Mucosa of rectum (tissue), 2 donors: Measurements from ENCODE around the gene CCDC78.

ENCODE experiments used
- H3K27ac ChIP-seq, 2 donors: one replicate each; pipeline ENCODE4 v1.7.0; 2013; ENCODE audit warnings: inconsistent platforms in 2 of 2, low read depth in 2 of 2, low read length in 2 of 2
- H3K27me3 ChIP-seq, 2 donors: one replicate each; pipeline ENCODE4 v1.7.0; 2013; ENCODE audit warnings: low read length in 2 of 2; ENCODE audit not compliant: control insufficient read depth in 2 of 2, insufficient read depth in 2 of 2
- H3K36me3 ChIP-seq, 2 donors: one replicate each; pipeline ENCODE4 v1.7.0; 2013; ENCODE audit warnings: low read length in 2 of 2; ENCODE audit not compliant: control insufficient read depth in 2 of 2, insufficient read depth in 2 of 2
- H3K4me1 ChIP-seq, 2 donors: one replicate each; pipeline ENCODE4 v1.7.0; 2013; ENCODE audit warnings: low read length in 2 of 2, mild to moderate bottlenecking in 1 of 2; ENCODE audit not compliant: control insufficient read depth in 2 of 2, insufficient read depth in 2 of 2
- H3K4me3 ChIP-seq, 2 donors: one replicate each; pipeline ENCODE4 v1.7.0; 2013; ENCODE audit warnings: low read length in 2 of 2
- H3K9ac ChIP-seq, 2 donors: one replicate each; pipeline ENCODE4 v1.7.0; 2013; ENCODE audit warnings: low read length in 2 of 2, low read depth in 1 of 2, mild to moderate bottlenecking in 1 of 2
- H3K9me3 ChIP-seq, 2 donors: one replicate each; pipeline ENCODE4 v1.7.0; 2013; ENCODE audit warnings: low read length in 2 of 2; ENCODE audit not compliant: control insufficient read depth in 2 of 2
- donor health status: healthy.
- donor health status: Normal muscosa, but diverticular disease.

CCDC78 gene

DNA sequence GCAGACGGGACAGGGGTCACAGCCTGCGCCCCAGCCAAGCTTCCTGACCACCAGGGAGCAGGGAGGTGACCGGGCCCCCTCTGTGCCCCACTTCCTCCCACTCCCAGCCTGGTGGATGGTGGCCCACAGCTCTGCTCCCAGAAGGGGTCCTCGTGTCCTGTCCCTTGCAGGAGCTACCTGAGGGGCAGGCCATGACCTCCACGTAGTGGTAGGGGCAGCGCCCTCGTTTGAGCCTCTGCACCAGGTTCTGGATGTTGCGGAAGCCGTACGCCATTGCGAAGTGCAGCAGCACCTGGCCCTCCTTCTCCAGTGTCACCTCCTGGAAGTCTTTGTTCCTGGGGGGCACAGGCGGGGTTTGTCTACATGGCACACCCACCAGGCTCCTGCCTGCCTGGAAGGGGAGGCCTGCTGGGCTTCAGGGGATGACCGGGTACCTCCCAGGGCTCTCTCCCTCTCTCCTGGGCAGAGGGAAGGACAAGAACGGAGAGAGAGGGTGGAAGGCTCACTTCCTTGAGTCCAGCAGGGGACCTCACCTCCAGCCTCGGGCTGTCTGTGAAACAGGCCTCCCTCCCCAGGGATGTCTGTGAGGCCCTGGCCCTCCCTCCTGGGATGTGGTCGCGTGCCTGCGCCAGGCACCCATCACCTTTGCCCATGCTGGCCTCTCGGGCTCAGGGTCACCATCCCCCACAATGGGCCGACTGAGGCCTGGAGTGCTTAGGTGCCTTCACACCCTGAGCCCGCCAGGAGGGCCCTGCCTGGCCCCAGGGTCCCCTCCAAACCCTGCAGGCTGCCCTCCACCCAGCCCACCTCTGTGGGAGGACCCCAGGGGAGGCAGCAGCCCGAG, 4.6 kb upstream of the CCDC78 start:
- no peak overlapping the region for H3K9ac ChIP-seq
- H3K27ac ChIP-seq = no peak overlapping the region
- peaks cover 32 to 33% of the 10 kb centered on the region in 2 donors for H3K36me3 ChIP-seq
- H3K9me3 ChIP-seq = no peaks in the 10 kb centered on the region
- no peak overlapping the region for H3K4me3 ChIP-seq
- peaks cover 4 to 14% of the 10 kb centered on the region in 2 donors for H3K27me3 ChIP-seq
- peaks cover 10 to 17% of the 10 kb centered on the region in 2 donors for H3K4me1 ChIP-seq

DNA sequence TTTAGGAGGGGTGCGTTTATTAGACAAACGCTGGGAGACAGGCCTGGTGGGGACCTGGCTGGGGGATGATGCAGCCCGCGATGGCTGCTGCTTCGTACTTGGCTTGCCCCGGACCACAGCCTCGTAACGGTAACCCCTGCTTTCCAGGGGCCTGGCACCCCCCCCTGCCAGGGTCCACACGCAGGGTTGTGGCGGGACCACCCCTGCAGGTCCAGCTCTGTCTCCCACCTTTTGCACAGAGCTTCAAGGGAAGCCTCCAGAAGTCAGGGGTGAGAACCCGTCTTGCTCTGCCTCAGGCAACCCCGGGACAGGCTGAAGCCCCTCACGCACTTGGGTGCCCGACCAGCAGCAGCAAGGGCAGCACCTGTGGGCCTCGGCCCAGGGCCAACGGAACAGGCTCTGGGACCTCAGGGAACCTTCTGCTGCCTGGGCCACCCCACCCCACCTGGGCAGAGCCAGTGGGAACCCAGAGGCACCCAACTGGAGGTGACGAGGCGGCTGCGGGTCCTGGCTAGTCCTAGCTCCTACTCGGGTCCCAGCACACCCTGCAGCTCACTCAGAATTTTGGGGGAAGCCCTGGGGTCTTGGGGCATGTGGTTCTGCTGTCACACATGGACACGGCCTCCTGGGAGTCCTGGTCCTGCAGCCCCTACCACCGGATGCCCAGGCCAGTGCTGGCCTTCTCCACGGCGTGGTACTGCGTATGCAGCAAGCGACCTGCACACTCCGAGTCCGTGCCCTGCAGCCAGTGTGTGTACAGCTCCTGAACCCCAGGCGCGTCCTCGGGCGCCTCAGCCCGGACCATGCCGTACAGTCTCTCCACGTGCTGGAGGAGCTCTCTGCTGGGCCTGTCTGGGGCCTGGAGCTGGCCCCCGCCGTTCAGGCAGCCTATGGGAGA, 3.8 kb upstream of the CCDC78 start:
- H3K36me3 ChIP-seq = peaks cover 27 to 28% of the 10 kb centered on the region in 2 donors

DNA sequence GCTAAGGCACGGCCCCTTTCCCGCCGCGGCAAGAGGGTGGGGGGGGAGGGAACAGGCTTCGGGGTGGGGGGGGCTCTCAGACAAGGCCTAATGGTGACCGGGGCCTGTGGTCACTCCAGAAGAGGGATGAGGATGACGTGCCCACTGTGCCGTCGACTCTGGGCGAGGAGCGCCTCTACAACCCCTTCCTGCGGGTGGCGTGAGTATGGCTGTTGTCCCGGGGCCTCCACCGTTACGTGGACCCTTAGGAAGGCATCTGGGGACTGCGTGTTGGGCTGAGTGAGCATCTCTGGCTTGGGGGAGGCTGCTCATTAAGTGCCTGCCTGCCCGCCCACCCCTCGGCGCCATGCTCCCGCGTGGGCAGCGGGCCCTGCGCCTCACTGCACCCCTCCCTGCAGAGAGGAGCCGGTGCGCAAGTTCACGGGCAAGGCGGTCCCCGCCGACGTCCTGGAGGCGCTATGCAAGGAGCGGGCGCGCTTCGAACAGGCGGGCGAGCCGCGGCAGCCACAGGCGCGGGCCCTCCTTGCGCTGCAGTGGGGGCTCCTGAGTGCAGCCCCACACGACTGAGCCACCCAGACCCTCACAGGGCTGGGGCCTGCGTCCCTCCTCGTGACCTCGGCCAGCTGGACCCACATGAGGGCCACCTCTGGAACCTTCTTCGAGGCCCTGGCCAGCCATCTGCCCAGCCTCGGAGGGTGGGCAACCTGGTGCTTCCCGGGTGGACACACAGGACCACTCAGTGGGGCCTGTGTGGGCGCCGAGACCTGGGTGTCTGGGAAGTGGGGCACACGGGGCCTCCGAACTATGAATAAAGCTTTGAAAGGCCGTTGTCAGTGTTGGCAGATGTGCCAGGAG, 2.9 kb upstream of the CCDC78 start:
- H3K36me3 ChIP-seq = peaks cover 20 to 21% of the 10 kb centered on the region in 2 donors
- H3K27ac ChIP-seq = no peak overlapping the region
- H3K4me1 ChIP-seq = peaks cover 10 to 20% of the 10 kb centered on the region in 2 donors
- peaks cover 9 to 22% of the 10 kb centered on the region in 2 donors for H3K27me3 ChIP-seq
- no peak overlapping the region for H3K9ac ChIP-seq
- H3K9me3 ChIP-seq = no peaks in the 10 kb centered on the region
- no peak overlapping the region for H3K4me3 ChIP-seq

More for the DNA sequence above, 3.8 kb upstream of the CCDC78 start:
- Histone ChIP-seq H3K27me3 (peaks cover 9 to 22% of the 10 kb centered on the region in 2 donors), H3K4me3 (no peak overlapping the region), H3K9me3 (no peaks in the 10 kb centered on the region), H3K27ac (no peak overlapping the region), H3K9ac (no peak overlapping the region), H3K4me1 (peaks cover 10 to 20% of the 10 kb centered on the region in 2 donors)

DNA sequence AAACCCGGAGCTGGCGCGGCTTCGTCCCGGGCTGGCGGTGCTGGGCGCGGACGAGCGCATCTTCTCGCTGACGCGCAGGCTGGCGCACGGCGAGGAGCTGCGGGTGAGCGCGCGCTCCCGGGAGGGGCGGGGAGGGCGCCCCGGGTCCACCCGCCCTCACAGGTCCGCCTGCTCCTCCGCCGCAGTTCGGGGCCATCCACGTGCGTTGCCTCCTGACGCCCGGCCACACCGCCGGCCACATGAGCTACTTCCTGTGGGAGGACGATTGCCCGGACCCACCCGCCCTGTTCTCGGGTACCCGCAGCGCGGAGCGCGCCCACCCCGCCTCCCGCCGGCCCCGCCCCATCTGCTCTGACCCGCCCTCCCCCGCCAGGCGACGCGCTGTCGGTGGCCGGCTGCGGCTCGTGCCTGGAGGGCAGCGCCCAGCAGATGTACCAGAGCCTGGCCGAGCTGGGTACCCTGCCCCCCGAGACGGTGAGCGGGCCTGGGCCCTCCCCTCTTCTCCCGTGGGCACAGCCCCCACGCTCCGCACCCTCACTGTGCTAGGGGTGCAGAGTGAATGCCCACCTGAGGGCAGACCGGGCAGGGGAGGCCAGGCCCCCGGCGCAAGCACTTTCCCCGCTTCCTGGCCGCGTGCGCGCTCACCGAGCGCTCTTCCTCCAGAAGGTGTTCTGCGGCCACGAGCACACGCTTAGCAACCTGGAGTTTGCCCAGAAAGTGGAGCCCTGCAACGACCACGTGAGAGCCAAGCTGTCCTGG, 2.1 kb upstream of the CCDC78 start:
- peaks cover 10 to 20% of the 10 kb centered on the region in 2 donors for H3K4me1 ChIP-seq
- peaks cover 12 to 13% of the 10 kb centered on the region in 2 donors for H3K36me3 ChIP-seq
- H3K27ac ChIP-seq = no peak overlapping the region
- H3K4me3 ChIP-seq = peak overlapping the region; percentile 31 to 35
- H3K9ac ChIP-seq = peak overlapping the region in 1 of 2 donors; percentile 10
- H3K27me3 ChIP-seq = peaks cover 9 to 22% of the 10 kb centered on the region in 2 donors
- H3K9me3 ChIP-seq = no peaks in the 10 kb centered on the region

DNA sequence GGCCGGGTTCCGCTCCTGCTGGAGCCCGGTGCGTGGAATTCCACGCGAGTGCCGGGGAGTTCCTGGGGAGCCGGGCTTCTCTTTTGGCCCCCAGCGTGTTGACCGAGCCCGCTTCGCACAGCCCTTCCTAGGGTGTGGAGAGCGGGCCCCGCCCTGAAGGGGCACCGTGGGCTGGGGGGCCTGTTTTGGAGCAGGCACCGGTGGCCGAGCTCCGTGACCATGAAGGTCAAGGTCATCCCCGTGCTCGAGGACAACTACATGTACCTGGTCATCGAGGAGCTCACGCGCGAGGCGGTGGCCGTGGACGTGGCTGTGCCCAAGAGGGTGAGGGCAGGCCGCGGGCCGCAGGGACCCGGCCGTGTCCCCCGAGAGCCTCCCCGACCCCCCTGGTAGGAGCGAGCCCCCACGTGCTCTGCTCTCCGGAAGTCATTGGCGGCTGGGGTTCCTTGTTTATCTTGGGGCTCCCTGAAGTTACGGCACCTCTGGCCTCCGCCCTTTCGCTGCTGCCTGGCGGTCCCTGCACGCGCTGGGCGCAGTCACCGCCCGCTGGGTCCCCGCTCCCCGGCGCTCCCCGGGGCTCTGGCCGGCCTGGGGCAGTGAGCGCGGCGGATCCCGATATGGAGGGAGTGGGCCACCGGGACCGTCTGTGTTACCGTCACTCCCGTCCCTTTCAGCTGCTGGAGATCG, 1.2 kb upstream of the CCDC78 start:
- Histone ChIP-seq H3K4me1 (peaks cover 10 to 20% of the 10 kb centered on the region in 2 donors), H3K9ac (peak overlapping the region in 1 of 2 donors; percentile 32), H3K27me3 (peaks cover 9 to 22% of the 10 kb centered on the region in 2 donors), H3K36me3 (peaks cover 6 to 8% of the 10 kb centered on the region in 2 donors), H3K27ac (no peak overlapping the region), H3K9me3 (no peaks in the 10 kb centered on the region), H3K4me3 (peak overlapping the region; percentile 52 to 66)

DNA sequence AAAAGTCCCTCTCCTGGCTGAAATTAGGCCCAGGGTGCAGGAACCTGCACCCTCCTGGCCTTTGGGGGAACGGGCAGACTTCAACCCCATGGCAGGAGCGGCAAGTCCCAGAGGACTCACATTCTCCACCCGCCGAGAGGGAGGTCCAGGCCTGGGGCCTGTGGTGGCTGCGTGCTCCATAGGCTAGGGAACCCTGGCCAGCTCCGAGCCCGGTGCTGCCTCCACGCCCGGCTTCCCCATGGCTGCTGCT, 130 bp downstream of the CCDC78 start:
- Histone ChIP-seq H3K9ac (no peak overlapping the region), H3K4me1 (peaks cover 16 to 26% of the 10 kb centered on the region in 2 donors), H3K4me3 (no peak overlapping the region), H3K27ac (no peak overlapping the region), H3K9me3 (no peaks in the 10 kb centered on the region), H3K36me3 (peaks cover 0 to 6% of the 10 kb centered on the region in 2 donors), H3K27me3 (peaks cover 9 to 22% of the 10 kb centered on the region in 2 donors)

DNA sequence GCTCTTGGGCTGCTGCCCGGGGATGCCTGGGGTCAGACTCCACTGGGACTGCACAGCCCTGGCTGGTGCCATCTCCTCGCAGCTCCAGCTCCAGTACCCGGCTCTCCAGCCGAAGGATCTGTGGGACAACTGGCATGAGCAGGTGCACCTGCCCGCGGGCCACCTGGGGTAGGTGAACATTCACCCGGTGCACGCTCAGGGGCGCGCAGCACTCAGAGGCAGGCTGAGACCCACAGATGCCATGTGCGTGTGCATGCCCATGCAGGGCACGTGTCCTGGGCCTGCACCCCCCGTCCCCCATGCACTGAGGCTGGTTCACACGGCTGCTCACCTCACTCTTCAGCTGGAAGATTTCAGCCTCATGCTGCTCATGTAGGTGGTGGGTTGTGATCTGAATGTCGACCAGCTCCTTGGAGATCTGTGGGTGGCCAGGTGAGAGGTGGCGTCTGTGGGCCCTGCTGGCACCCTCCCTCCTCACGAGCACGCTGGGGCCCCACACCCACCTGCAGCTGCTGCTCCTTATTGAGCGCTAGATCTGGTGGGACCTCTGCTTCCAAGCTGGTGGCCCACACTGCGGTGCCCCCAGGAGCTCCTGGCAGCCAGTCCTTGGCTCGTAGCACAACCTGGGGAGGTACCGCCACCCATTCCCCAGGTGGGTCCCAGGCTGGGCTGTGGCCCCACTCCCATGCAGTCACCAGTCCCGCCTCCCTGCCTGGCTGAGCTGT, 618 bp downstream of the CCDC78 start:
- peaks cover 18 to 28% of the 10 kb centered on the region in 2 donors for H3K4me1 ChIP-seq
- no peaks in the 10 kb centered on the region for H3K9me3 ChIP-seq
- no peak overlapping the region for H3K27ac ChIP-seq
- H3K27me3 ChIP-seq = peaks cover 9 to 22% of the 10 kb centered on the region in 2 donors
- H3K9ac ChIP-seq = no peak overlapping the region
- H3K36me3 ChIP-seq = peaks cover 0 to 4% of the 10 kb centered on the region in 2 donors
- H3K4me3 ChIP-seq = no peak overlapping the region

DNA sequence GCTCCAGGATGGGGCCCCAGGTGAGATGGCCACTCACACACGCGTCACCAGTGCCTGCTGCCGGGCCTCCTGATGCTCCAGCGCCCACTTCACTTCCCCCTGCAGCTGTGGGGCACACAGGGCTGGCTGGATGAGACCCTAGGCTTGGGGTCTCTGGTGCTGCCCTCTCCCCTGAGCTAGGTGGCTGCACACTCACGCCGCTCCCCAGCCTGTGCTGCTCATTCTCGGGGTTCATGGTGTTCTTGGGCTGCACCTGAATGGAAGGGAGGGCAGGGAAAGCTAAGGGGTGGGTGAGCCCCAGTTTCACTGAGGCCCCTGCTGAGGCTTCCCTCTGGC, 1.2 kb downstream of the CCDC78 start:
- Histone ChIP-seq H3K9me3 (no peaks in the 10 kb centered on the region), H3K4me3 (no peak overlapping the region), H3K27me3 (peaks cover 9 to 22% of the 10 kb centered on the region in 2 donors), H3K27ac (no peak overlapping the region), H3K36me3 (no peaks in the 10 kb centered on the region), H3K9ac (no peak overlapping the region), H3K4me1 (peaks cover 24 to 35% of the 10 kb centered on the region in 2 donors)
